HepG2 (cell line): ENCODE data around the gene FNBP1L. TPM values are rescaled to one million over a fixed set of nuclear protein-coding genes. Genes with fewer than 3 reads are reported as not detected.

Experiments
- ASH2L ChIP-seq: fragments of 300-600, 200-600 bp; sonication (generic); IDR thresholded peaks from 2 replicates; pipeline ENCODE4 v1.7.0; 2017; ENCODE audit warnings: low read depth, mild to moderate bottlenecking, moderate library complexity, mixed read lengths, low read length; ENCODE audit not compliant: insufficient read length
- FLYWCH1 ChIP-seq: sonication (generic); formaldehyde crosslinking; IDR thresholded peaks from 2 replicates; pipeline ENCODE4 v1.8.1; 2023; ENCODE audit warnings: mild to moderate bottlenecking, missing genetic modification reagents
- FOXC1 ChIP-seq: sonication (generic); formaldehyde crosslinking; IDR thresholded peaks from 2 replicates; pipeline ENCODE4 v1.8.0; 2022; ENCODE audit warnings: mild to moderate bottlenecking, missing genetic modification reagents, borderline replicate concordance
- HNF4G ChIP-seq, 2 experiments: sonication (generic) in 1 of 2; formaldehyde crosslinking in 1 of 2; IDR thresholded peaks; 2 replicates each; pipeline versions ENCODE4 v1.4.0 to v1.6.1; 2011 to 2020; ENCODE audit warnings: borderline replicate concordance in 2 of 2, low read depth in 2 of 2, mild to moderate bottlenecking in 2 of 2, low read length in 1 of 2, missing genetic modification reagents in 1 of 2, moderate library complexity in 1 of 2
- KLF12 ChIP-seq: sonication (generic); formaldehyde crosslinking; IDR thresholded peaks from 2 replicates; pipeline ENCODE4 v1.4.0; 2020; ENCODE audit warnings: missing genetic modification reagents, borderline replicate concordance
- PAXIP1 ChIP-seq: sonication (generic); formaldehyde crosslinking; conservative IDR thresholded peaks from 2 replicates; pipeline ENCODE4 v1.4.0; 2020; ENCODE audit warnings: mild to moderate bottlenecking, missing genetic modification reagents, moderate library complexity
- POLR2A ChIP-seq, 2 experiments: IDR thresholded peaks; 2 replicates each; pipeline ENCODE4 v1.6.1; 2011; ENCODE audit warnings: low read depth in 2 of 2, low read length in 2 of 2, mild to moderate bottlenecking in 1 of 2, moderate library complexity in 1 of 2; ENCODE audit not compliant: insufficient read depth in 1 of 2
- SP5 ChIP-seq: IDR thresholded peaks from 2 replicates; pipeline ENCODE4 v1.6.1; 2016; ENCODE audit warnings: low read depth, borderline replicate concordance
- UBTF ChIP-seq: sonication (generic); formaldehyde crosslinking; IDR thresholded peaks from 2 replicates; pipeline ENCODE4 v1.4.0; 2020; ENCODE audit warnings: mild to moderate bottlenecking, missing genetic modification reagents
- ZMYM4 ChIP-seq: sonication (generic); formaldehyde crosslinking; IDR thresholded peaks from 2 replicates; pipeline ENCODE4 v1.8.1; 2023; ENCODE audit warnings: mild to moderate bottlenecking, missing genetic modification reagents
- ZNF414 ChIP-seq: sonication (generic); formaldehyde crosslinking; IDR thresholded peaks from 2 replicates; pipeline ENCODE4 v1.5.0; 2020; ENCODE audit warnings: missing genetic modification reagents
- ZNF704 ChIP-seq: sonication (generic); formaldehyde crosslinking; IDR thresholded peaks from 2 replicates; pipeline ENCODE4 v1.8.1; 2023; ENCODE audit warnings: mild to moderate bottlenecking, inconsistent platforms, moderate library complexity, missing genetic modification reagents, borderline replicate concordance
- ZNF770 ChIP-seq: sonication (generic); formaldehyde crosslinking; IDR thresholded peaks from 2 replicates; pipeline ENCODE4 v1.5.0; 2020; ENCODE audit warnings: mild to moderate bottlenecking, missing genetic modification reagents
- polyA plus RNA-seq, 8 experiments: library from polyadenylated mRNA; depleted of rRNA in 3 of 8; stranded (reverse) in 7 of 8; unstranded in 1 of 8; fragments of >200 nt; fragmentation: Illumina TruSeq in 4 of 8; extraction: Trizol in 4 of 8; gene quantifications; 2 replicates each; pipeline versions ENCODE4 v1.2.1 to v1.2.3, GENCODE V29; 2011 to 2016; ENCODE audit warnings: low read depth in 4 of 8, missing spikeins in 1 of 8, mixed read lengths in 1 of 8; ENCODE audit not compliant: insufficient read depth in 1 of 8
- total RNA-seq, 5 experiments: library from RNA; depleted of rRNA; stranded (reverse); fragments of >200 nt; fragmentation: Illumina TruSeq; extraction: Trizol; gene quantifications; 2 replicates each; pipeline ENCODE4 v1.2.3, GENCODE V29; 2016; ENCODE audit warnings: low read depth in 1 of 5

The FNBP1L gene
- total and polyA plus RNA-seq, 2 of the 13 experiments (the other 11 are each of a cell fraction or from before 2014, with no cell fraction given) = 24.1 to 27.1 TPM

- TF ChIP-seq ZNF414 (CRISPR knock-in tag) (0 out of 2 replicates have a peak, but pooled peaks have one; percentile 52), UBTF (CRISPR knock-in tag) (peak; percentile 42; the same call in 1 of the 2 replicates), ZMYM4 (CRISPR knock-in tag) (peak; percentile 87), SP5 (CRISPR knock-in tag) (peak; percentile 73; the same call in 1 of the 2 replicates), FOXC1 (CRISPR knock-in tag) (no peak), ZNF704 (CRISPR knock-in tag) (no peak), ZNF770 (0 out of 2 replicates have a peak, but pooled peaks have one; percentile 31), ASH2L (no peak), HNF4G (IDR thresholded peaks at IDR 0.05; ENCODE audit: borderline replicate concordance, low read depth, low read length) (peak; percentile 57; the same call in 1 of the 2 replicates), HNF4G (CRISPR knock-in tag; IDR thresholded peaks at IDR 0.05; ENCODE audit: borderline replicate concordance, low read depth) (no peak), POLR2A (IDR thresholded peaks at IDR 0.05; ENCODE audit: insufficient read depth in 1 of 2, low read depth in 2 of 2, low read length in 2 of 2) (0 out of 4 replicates have a peak, but pooled peaks of 1 of the 2 experiments have one; percentile 32), KLF12 (no peak), PAXIP1 (CRISPR knock-in tag) (peak; percentile 77), FLYWCH1 (CRISPR knock-in tag) (no peak)
Observed at GRCh38 chr1:93585059-93585966, 137.4 kb downstream of the FNBP1L start (continued).
